SK-N-SH treated with all-trans-retinoic acid at 6 μM for 48 hours (cell line): ENCODE measurements around the gene TCN1.

ENCODE experiments used
- ATAC-seq: fragments of 200-7000 bp; cut with Tn5 transposase; 3 replicates; pipeline ENCODE4 v1.9.1; 2020; ENCODE audit warnings: mild to moderate bottlenecking, moderate library complexity
- ARNTL ChIP-seq: fragments of 450-650 bp; formaldehyde crosslinking; IDR thresholded peaks from 2 replicates; pipeline ENCODE4 v1.5.0; 2020; ENCODE audit warnings: low read depth, mild to moderate bottlenecking, moderate library complexity, borderline replicate concordance
- BACH2 ChIP-seq: fragments of 250-450 bp; sonication (Bioruptor Pico); IDR thresholded peaks from 2 replicates; pipeline ENCODE4 v1.9.0; 2021; ENCODE audit warnings: mild to moderate bottlenecking, borderline replicate concordance
- CREB5 ChIP-seq: fragments of 250-450 bp; sonication (Bioruptor Pico); IDR thresholded peaks from 2 replicates; pipeline ENCODE4 v1.5.1; 2020; ENCODE audit warnings: low read depth, mild to moderate bottlenecking, moderate library complexity
- CSDC2 ChIP-seq: fragments of 250-450 bp; sonication (Bioruptor Pico); IDR thresholded peaks from 2 replicates; pipeline ENCODE4 v1.5.0; 2020; ENCODE audit warnings: mild to moderate bottlenecking, moderate library complexity
- GLIS3 ChIP-seq: fragments of 250-450 bp; sonication (Bioruptor Pico); IDR thresholded peaks from 2 replicates; pipeline ENCODE4 v1.5.0; 2020; ENCODE audit warnings: mild to moderate bottlenecking, moderate library complexity
- ISL1 ChIP-seq: fragments of 250-450 bp; sonication (Bioruptor Pico); IDR thresholded peaks from 2 replicates; pipeline ENCODE4 v2.1.2; 2022; ENCODE audit warnings: mild to moderate bottlenecking, moderate library complexity
- OSR1 ChIP-seq: fragments of 250-450 bp; sonication (Bioruptor Pico); IDR thresholded peaks from 2 replicates; pipeline ENCODE4 v1.8.0; 2022; ENCODE audit warnings: moderate library complexity, mild to moderate bottlenecking, inconsistent platforms
- PATZ1 ChIP-seq: fragments of 250-450 bp; sonication (Bioruptor Pico); IDR thresholded peaks from 2 replicates; pipeline ENCODE4 v1.8.0; 2020; ENCODE audit warnings: mild to moderate bottlenecking, moderate library complexity, borderline replicate concordance
- PPARA ChIP-seq: fragments of 250-450 bp; sonication (Bioruptor Pico); IDR thresholded peaks from 2 replicates; pipeline ENCODE4 v1.5.0; 2020; ENCODE audit warnings: mild to moderate bottlenecking, borderline replicate concordance
- RARB ChIP-seq: fragments of 250-450 bp; sonication (Bioruptor Pico); IDR thresholded peaks from 2 replicates; pipeline ENCODE4 v1.8.0; 2021; ENCODE audit warnings: mild to moderate bottlenecking, moderate library complexity
- SNAI2 ChIP-seq: fragments of 250-450 bp; sonication (Bioruptor Pico); IDR thresholded peaks from 2 replicates; pipeline ENCODE4 v1.5.0; 2020; ENCODE audit warnings: mild to moderate bottlenecking, moderate library complexity
- TOX ChIP-seq: fragments of 250-450 bp; sonication (Bioruptor Pico); IDR thresholded peaks from 2 replicates; pipeline ENCODE4 v1.8.0; 2021; ENCODE audit warnings: mild to moderate bottlenecking, moderate library complexity, borderline replicate concordance
- TSHZ2 ChIP-seq: fragments of 250-450 bp; sonication (Bioruptor Pico); IDR thresholded peaks from 2 replicates; pipeline ENCODE4 v1.5.0; 2020; ENCODE audit warnings: mild to moderate bottlenecking, moderate library complexity
- ZFP3 ChIP-seq: fragments of 250-450 bp; sonication (Bioruptor Pico); IDR thresholded peaks from 2 replicates; pipeline ENCODE4 v1.5.0; 2020; ENCODE audit warnings: mild to moderate bottlenecking, moderate library complexity
- ZFP30 ChIP-seq: fragments of 450-650 bp; formaldehyde crosslinking; IDR thresholded peaks from 2 replicates; pipeline ENCODE4 v1.5.0; 2022; ENCODE audit warnings: mild to moderate bottlenecking, moderate library complexity
- ZNF565 ChIP-seq: fragments of 450-650 bp; formaldehyde crosslinking; conservative IDR thresholded peaks from 2 replicates; pipeline ENCODE4 v1.5.0; 2020; ENCODE audit warnings: low read depth, mild to moderate bottlenecking, moderate library complexity
- ZNF70 ChIP-seq: fragments of 450-650 bp; formaldehyde crosslinking; IDR thresholded peaks from 2 replicates; pipeline ENCODE4 v1.5.0; 2020; ENCODE audit warnings: mild to moderate bottlenecking, moderate library complexity
- ZNF8 ChIP-seq: fragments of 450-650 bp; formaldehyde crosslinking; IDR thresholded peaks from 2 replicates; pipeline ENCODE4 v1.5.0; 2020; ENCODE audit warnings: mild to moderate bottlenecking, moderate library complexity
- TF ChIP-seq, protein P1 (sequence below): fragments of 250-450 bp; sonication (Bioruptor Pico); IDR thresholded peaks from 2 replicates; pipeline ENCODE4 v1.5.1; 2021; ENCODE audit warnings: mild to moderate bottlenecking, moderate library complexity

The TCN1 gene

GRCh38 chr11:59810189-59810910 is 55.9 kb downstream of the TCN1 start, which contains the start of gene MRPL16:
TSS of gene MRPL16 (minus strand) at chr11:59810778. CDS start at chr11:59810658, 120 bp downstream.
- ATAC-seq = peak; percentile 98
- TF ChIP-seq SNAI2 (CRISPR knock-in tag) (no peak; the same call in 1 of the 2 replicates), TOX (CRISPR knock-in tag) (no peak), PPARA (CRISPR knock-in tag) (0 out of 2 replicates have a peak, but pooled peaks have one; percentile 70), GLIS3 (CRISPR knock-in tag) (0 out of 2 replicates have a peak, but pooled peaks have one; percentile 16), TSHZ2 (peak; percentile 87), OSR1 (CRISPR knock-in tag) (0 out of 2 replicates have a peak, but pooled peaks have one; percentile 64), RARB (CRISPR knock-in tag) (no peak), ZFP3 (CRISPR knock-in tag) (peak; percentile 44; the same call in 1 of the 2 replicates)

DNA sequence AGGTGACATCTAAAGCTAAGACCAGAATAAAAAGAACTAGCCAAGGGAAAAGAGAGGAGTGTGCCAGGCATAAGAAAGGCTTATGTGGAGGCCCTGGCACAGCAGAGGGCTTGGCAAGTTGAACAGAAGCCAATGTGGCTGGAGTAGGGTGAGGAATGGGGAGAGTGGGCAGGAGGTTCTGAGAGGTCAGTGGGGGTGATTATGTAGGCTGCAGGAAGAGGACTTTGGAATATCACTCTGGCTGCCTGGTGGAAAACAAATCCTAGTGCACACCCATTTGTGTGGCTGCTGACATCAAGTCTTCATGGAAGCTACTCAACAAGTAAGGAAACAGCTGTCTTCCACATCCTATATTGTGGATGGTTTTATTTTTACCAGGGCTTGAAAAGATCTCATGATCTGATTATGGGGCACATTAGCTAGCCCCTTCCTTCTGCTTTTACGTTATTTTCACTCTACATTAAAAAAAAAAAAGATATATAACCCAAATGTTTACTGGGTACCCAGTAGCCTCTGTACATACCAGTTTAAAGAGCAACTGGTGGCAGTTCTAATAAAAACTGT is 59.2 kb downstream of the TCN1 start:
- TF ChIP-seq ZNF565 (no peak), RARB (CRISPR knock-in tag) (no peak), PATZ1 (CRISPR knock-in tag) (no peak), GLIS3 (CRISPR knock-in tag) (no peak), SNAI2 (CRISPR knock-in tag) (no peak), CSDC2 (CRISPR knock-in tag) (no peak), ZFP30 (CRISPR knock-in tag) (no peak), ZNF8 (CRISPR knock-in tag) (no peak), BACH2 (CRISPR knock-in tag) (no peak), ARNTL (no peak), TOX (CRISPR knock-in tag) (no peak)
- TF ChIP-seq, protein P1, sequence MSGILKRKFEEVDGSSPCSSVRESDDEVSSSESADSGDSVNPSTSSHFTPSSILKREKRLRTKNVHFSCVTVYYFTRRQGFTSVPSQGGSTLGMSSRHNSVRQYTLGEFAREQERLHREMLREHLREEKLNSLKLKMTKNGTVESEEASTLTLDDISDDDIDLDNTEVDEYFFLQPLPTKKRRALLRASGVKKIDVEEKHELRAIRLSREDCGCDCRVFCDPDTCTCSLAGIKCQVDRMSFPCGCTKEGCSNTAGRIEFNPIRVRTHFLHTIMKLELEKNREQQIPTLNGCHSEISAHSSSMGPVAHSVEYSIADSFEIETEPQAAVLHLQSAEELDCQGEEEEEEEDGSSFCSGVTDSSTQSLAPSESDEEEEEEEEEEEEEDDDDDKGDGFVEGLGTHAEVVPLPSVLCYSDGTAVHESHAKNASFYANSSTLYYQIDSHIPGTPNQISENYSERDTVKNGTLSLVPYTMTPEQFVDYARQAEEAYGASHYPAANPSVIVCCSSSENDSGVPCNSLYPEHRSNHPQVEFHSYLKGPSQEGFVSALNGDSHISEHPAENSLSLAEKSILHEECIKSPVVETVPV = no peak
- TF ChIP-seq, all 23 proteins: peak for 0
- ATAC-seq = no peak

GRCh38 chr11:59804061-59804460 is 62.2 kb downstream of the TCN1 start:
- no peak for ATAC-seq
- no peak for TF ChIP-seq ISL1
- TF ChIP-seq CREB5 (CRISPR knock-in tag) = no peak
- no peak for TF ChIP-seq CSDC2 (CRISPR knock-in tag)
- no peak for TF ChIP-seq ZFP3 (CRISPR knock-in tag)
- no peak for TF ChIP-seq TSHZ2
- TF ChIP-seq, protein P1 = no peak
- no peak for TF ChIP-seq GLIS3 (CRISPR knock-in tag)
- TF ChIP-seq ZNF8 (CRISPR knock-in tag) = no peak
- TF ChIP-seq OSR1 (CRISPR knock-in tag) = no peak
- no peak for TF ChIP-seq SNAI2 (CRISPR knock-in tag)
- TF ChIP-seq BACH2 (CRISPR knock-in tag) = no peak
- TF ChIP-seq ZNF70 (CRISPR knock-in tag) = no peak
